HG03097 (cell line): Measurements from ENCODE around the gene SP4.

Source experiments
- ATAC-seq: cut with Tn5 transposase; IDR thresholded peaks from one replicate; pipeline ENCODE4 v1.9.1; 2021; ENCODE audit not compliant: unreplicated experiment, low FRiP score

The SP4 gene

GRCh38 chr7:21427871-21428658, at the start of gene SP4:
Gene SP4 (plus strand): TSS chr7:21428083. CDS start chr7:21428252, 169 bp downstream.
- ATAC-seq = peak; percentile 73

- ATAC-seq = no peak
Observed at GRCh38 chr7:21383227-21384220, 44.4 kb upstream of the SP4 start.

GRCh38 chr7:21393937-21394336, 33.9 kb upstream of the SP4 start:
- ATAC-seq = no peak

- ATAC-seq = no peak
Observed at GRCh38 chr7:21401944-21402343, 25.9 kb upstream of the SP4 start.

GRCh38 chr7:21407796-21408480, 19.9 kb upstream of the SP4 start:
- no peak for ATAC-seq

GRCh38 chr7:21408481-21408820, 19.4 kb upstream of the SP4 start:
- ATAC-seq = no peak

GRCh38 chr7:21412410-21412851, 15.5 kb upstream of the SP4 start:
- ATAC-seq = no peak

GRCh38 chr7:21412957-21413356, 14.9 kb upstream of the SP4 start:
- no peak for ATAC-seq

GRCh38 chr7:21413502-21413901, 14.4 kb upstream of the SP4 start:
- no peak for ATAC-seq

- no peak for ATAC-seq
Observed at GRCh38 chr7:21414795-21415393, 13.0 kb upstream of the SP4 start.

GRCh38 chr7:21417647-21418046, 10.2 kb upstream of the SP4 start:
- ATAC-seq = no peak

- no peak for ATAC-seq
Observed at GRCh38 chr7:21422751-21423150, 5.1 kb upstream of the SP4 start.

GRCh38 chr7:21425290-21425689, 2.6 kb upstream of the SP4 start:
- no peak for ATAC-seq

- no peak for ATAC-seq
Observed at GRCh38 chr7:21426286-21427181, 1.3 kb upstream of the SP4 start.

GRCh38 chr7:21427182-21427870, 557 bp upstream of the SP4 start:
- peak; percentile 83 for ATAC-seq

- ATAC-seq = no peak
Observed at GRCh38 chr7:21428659-21428941, 717 bp downstream of the SP4 start.

GRCh38 chr7:21429021-21429420, 1.1 kb downstream of the SP4 start:
- ATAC-seq = no peak

GRCh38 chr7:21429786-21430574, 2.1 kb downstream of the SP4 start:
- no peak for ATAC-seq
